ENCODE results near the gene NUP50.

DNA sequence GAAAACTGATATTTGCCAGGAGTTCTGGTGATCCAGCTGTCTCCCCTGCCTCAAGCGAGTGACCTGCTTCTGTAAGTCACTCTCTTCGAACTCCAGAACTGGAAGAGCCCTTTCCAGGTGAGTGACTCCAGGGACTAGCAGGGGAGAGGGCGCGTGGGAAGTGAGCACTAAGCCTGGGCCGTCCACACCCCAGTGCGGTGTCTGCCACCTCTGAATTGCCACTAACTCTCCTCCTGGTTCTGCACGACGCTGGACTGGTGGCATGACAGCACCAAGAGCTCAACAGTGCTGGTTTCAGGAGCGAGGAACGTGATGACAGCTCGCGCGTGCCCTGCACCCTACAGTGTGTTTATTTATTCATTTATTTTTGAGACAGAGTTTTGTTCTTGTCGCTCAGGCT lies 54.1 kb downstream of the NUP50 start:
- TF ChIP-seq, protein P1, sequence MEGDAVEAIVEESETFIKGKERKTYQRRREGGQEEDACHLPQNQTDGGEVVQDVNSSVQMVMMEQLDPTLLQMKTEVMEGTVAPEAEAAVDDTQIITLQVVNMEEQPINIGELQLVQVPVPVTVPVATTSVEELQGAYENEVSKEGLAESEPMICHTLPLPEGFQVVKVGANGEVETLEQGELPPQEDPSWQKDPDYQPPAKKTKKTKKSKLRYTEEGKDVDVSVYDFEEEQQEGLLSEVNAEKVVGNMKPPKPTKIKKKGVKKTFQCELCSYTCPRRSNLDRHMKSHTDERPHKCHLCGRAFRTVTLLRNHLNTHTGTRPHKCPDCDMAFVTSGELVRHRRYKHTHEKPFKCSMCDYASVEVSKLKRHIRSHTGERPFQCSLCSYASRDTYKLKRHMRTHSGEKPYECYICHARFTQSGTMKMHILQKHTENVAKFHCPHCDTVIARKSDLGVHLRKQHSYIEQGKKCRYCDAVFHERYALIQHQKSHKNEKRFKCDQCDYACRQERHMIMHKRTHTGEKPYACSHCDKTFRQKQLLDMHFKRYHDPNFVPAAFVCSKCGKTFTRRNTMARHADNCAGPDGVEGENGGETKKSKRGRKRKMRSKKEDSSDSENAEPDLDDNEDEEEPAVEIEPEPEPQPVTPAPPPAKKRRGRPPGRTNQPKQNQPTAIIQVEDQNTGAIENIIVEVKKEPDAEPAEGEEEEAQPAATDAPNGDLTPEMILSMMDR (IDR thresholded peaks at IDR 0.05): no peak
- TF ChIP-seq EZH2 (IDR thresholded peaks at IDR 0.05; ENCODE audit: borderline replicate concordance, insufficient read depth, low read depth, low read length, poor library complexity, severe bottlenecking): no peak
